ENCODE results near the gene CLIP2.
"Not testable (repeated sequence)": the region's sequence is repeated elsewhere in the genome, so short reads cannot be mapped to it uniquely, and the experiment has no call there.

Gene CLIP2

GRCh38 chr7:74430961-74431466 lies 141.8 kb downstream of the CLIP2 start:
- DNase-seq (ENCODE audit: low spot score): peak; percentile 51

GRCh38 chr7:74437291-74437571 lies 148.0 kb downstream of the CLIP2 start:
- DNase-seq (ENCODE audit: low spot score): not testable (repeated sequence)

GRCh38 chr7:74438327-74438726 lies 149.1 kb downstream of the CLIP2 start:
- no peak for DNase-seq (ENCODE audit: low spot score)

- DNase-seq (ENCODE audit: low spot score): no peak
Measured at GRCh38 chr7:74439541-74439940, 150.3 kb downstream of the CLIP2 start.

GRCh38 chr7:74440143-74440542 lies 150.9 kb downstream of the CLIP2 start:
- DNase-seq (ENCODE audit: low spot score): not testable (repeated sequence)

- DNase-seq (ENCODE audit: low spot score): no peak
Measured at GRCh38 chr7:74441801-74442200, 152.6 kb downstream of the CLIP2 start.

GRCh38 chr7:74443543-74444247 lies 154.5 kb downstream of the CLIP2 start:
- DNase-seq (ENCODE audit: low spot score): no peak

GRCh38 chr7:74449144-74449543 lies 159.9 kb downstream of the CLIP2 start:
- DNase-seq (ENCODE audit: low spot score): no peak

- peak; percentile 62 for DNase-seq (ENCODE audit: low spot score)
Measured at GRCh38 chr7:74449809-74450397, 160.7 kb downstream of the CLIP2 start.

GRCh38 chr7:74452748-74453321 lies 163.6 kb downstream of the CLIP2 start:
- DNase-seq (ENCODE audit: low spot score): no peak

- peak; percentile 73 for DNase-seq (ENCODE audit: low spot score)
Measured at GRCh38 chr7:74453322-74454011, 164.3 kb downstream of the CLIP2 start, which contains the start of gene GTF2IRD1. TSS of gene GTF2IRD1 (plus strand) at chr7:74453906. CDS start at chr7:74508081, 54,175 bp downstream.

GRCh38 chr7:74454021-74454924 lies 165.1 kb downstream of the CLIP2 start:
- DNase-seq (ENCODE audit: low spot score): no peak

GRCh38 chr7:74454925-74455288 lies 165.7 kb downstream of the CLIP2 start:
- no peak for DNase-seq (ENCODE audit: low spot score)

- DNase-seq (ENCODE audit: low spot score): no peak
Measured at GRCh38 chr7:74455291-74455804, 166.1 kb downstream of the CLIP2 start.

Measured in Ammon's horn (tissue), 1 donor.